ENCODE data around the gene TDG. TPM values are rescaled to one million over a fixed set of nuclear protein-coding genes. Genes with fewer than 3 reads are reported as not detected.

TDG gene
- total RNA-seq, 2 donors from 2014 or later, result 13.2 to 17.5 TPM

DNA sequence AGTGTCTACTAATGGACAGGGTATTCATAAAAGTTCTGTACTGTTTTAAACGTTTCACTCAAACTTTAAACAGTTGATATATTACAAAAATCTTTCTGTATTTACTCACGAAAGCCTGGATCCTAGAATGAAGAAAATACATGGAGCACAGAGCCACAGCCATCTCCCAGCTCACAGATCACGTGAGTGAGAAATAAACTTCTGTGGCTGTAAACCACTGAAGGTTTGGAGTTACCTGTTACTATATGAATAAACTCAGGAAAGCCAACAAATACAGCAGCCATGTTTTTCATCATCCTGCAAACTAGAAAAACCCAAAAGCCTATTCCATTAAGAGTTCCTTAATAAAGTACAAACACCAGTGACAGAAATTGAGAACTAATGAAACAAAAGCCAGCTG is 867 bp upstream of the TDG start:
- DNase-seq (no peak), ATAC-seq (no peak)
- intact Hi-C loops (cut with DNase I), result loop anchor here (10.0 kb wide), 1 partner anchor 140 kb away; no protein-coding TSS in a partner anchor
- Histone ChIP-seq H3K4me3 (peak overlapping the region; percentile 79), H3K27me3 (no peaks in the 10 kb centered on the region), H3K4me1 (peaks cover 47% of the 10 kb centered on the region), H3K36me3 (replicated peaks in 1 of 2; ENCODE audit: insufficient read depth in 1 of 2, low read depth in 2 of 2) (no peaks in the 10 kb centered on the region), H3K27ac (peak overlapping the region in 3 of 4 donors; percentile 85 to 94 (median 92)), H3K9me3 (no peaks in the 10 kb centered on the region)
- 7 to 10% methylated on average over 3 of the region's 3 CpGs for WGBS, 2 donors
- TF ChIP-seq, protein P1, sequence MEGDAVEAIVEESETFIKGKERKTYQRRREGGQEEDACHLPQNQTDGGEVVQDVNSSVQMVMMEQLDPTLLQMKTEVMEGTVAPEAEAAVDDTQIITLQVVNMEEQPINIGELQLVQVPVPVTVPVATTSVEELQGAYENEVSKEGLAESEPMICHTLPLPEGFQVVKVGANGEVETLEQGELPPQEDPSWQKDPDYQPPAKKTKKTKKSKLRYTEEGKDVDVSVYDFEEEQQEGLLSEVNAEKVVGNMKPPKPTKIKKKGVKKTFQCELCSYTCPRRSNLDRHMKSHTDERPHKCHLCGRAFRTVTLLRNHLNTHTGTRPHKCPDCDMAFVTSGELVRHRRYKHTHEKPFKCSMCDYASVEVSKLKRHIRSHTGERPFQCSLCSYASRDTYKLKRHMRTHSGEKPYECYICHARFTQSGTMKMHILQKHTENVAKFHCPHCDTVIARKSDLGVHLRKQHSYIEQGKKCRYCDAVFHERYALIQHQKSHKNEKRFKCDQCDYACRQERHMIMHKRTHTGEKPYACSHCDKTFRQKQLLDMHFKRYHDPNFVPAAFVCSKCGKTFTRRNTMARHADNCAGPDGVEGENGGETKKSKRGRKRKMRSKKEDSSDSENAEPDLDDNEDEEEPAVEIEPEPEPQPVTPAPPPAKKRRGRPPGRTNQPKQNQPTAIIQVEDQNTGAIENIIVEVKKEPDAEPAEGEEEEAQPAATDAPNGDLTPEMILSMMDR (IDR thresholded peaks at IDR 0.05), result no peak
- TF ChIP-seq POLR2A (IDR thresholded peaks at IDR 0.05), result no peak

DNA sequence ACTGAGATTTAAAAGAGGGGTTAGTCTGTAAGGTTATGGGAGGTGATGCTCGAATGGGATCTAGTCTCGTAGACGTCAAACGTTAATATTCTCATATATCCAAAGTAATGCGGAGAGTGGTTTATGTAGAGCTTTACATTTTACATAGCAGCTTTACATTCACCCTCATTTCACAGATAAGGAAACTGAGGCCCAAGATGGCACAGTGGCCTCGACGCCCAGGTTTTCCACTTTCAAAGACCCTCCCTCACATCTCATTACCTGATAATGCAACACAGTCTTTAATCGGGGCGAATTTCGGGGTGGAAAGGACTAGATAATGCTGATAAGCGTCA is 450 bp upstream of the TDG start:
- WGBS, 2 donors, result 0% methylated on average over 11 of the region's 11 CpGs
- intact Hi-C loops (cut with DNase I), result loop anchor here (10.0 kb wide), 1 partner anchor 140 kb away; no protein-coding TSS in a partner anchor
- no peak for ATAC-seq

DNA sequence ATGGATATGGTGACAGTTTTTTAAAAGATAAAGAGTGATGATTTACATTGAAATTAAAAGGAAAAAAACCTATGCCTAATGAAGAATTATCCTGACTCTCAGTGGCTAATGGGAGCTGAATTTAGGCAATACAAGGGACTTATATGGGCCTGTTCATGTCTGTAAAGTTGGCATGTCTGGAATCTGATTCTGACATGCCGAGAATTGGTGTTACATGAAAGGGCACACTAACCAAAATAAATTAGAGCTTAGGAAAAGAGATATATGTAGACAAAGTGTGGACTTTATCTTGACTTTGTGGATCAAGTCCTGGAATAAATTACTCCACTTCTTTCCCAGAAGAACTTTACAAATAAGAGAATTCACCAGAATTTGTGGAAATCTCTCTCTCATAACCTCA is 1.1 kb downstream of the TDG start:
- no peak for TF ChIP-seq POLR2A (IDR thresholded peaks at IDR 0.05)
- TF ChIP-seq, protein P1 (IDR thresholded peaks at IDR 0.05), result no peak
- Histone ChIP-seq H3K36me3 (replicated peaks in 1 of 2; ENCODE audit: insufficient read depth in 1 of 2, low read depth in 2 of 2) (no peaks in the 10 kb centered on the region), H3K4me3 (peak overlapping the region in 1 of 2 donors; percentile 79), H3K27me3 (no peaks in the 10 kb centered on the region), H3K4me1 (peaks cover 53% of the 10 kb centered on the region), H3K9me3 (no peaks in the 10 kb centered on the region), H3K27ac (peak overlapping the region in 3 of 4 donors; percentile 85 to 94 (median 92))
- DNase-seq (no peak), ATAC-seq (no peak)
- WGBS, 2 donors, result 13% methylated on average over 1 of the region's 1 CpG
- intact Hi-C loops (cut with DNase I), result loop anchor here (10.0 kb wide), 1 partner anchor 138 kb away; no protein-coding TSS in a partner anchor

More for the DNA sequence above, 450 bp upstream of the TDG start:
- no peaks in the 10 kb centered on the region for H3K9me3 ChIP-seq
- no peak for DNase-seq
- TF ChIP-seq, protein P1 (IDR thresholded peaks at IDR 0.05), result no peak
- TF ChIP-seq POLR2A (IDR thresholded peaks at IDR 0.05), result no peak
- no peaks in the 10 kb centered on the region for H3K36me3 ChIP-seq (replicated peaks in 1 of 2; ENCODE audit: insufficient read depth in 1 of 2, low read depth in 2 of 2)
- H3K4me1 ChIP-seq, result peaks cover 51% of the 10 kb centered on the region
- H3K27me3 ChIP-seq, result no peaks in the 10 kb centered on the region
- peak overlapping the region; percentile 79 for H3K4me3 ChIP-seq
- peak overlapping the region; percentile 85 to 94 (median 92) for H3K27ac ChIP-seq

DNA sequence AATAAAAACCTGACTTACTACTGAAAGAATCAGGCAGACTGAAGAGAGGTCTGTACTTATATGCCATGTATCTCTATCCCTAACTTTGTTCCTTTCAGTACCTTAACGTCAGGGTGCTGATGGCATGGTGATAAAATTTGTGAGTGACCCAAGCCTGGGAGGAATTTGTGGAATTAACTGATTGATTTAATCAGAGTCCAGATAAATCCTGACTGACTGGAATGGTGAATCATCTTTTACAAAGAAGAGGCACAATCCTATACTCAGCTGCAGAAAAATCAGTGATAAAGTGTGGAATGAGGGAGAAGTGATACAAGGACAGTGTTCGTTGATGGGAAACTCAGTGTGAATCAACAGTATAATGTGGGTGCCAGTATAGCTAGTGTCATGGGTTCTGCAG is 3.7 kb downstream of the TDG start:
- intact Hi-C loops (cut with DNase I), result loop anchor here (10.0 kb wide), 1 partner anchor 135 kb away; no protein-coding TSS in a partner anchor
- no peaks in the 10 kb centered on the region for H3K9me3 ChIP-seq
- H3K27ac ChIP-seq, result no peak overlapping the region
- no peaks in the 10 kb centered on the region for H3K27me3 ChIP-seq
- no peaks in the 10 kb centered on the region for H3K36me3 ChIP-seq (replicated peaks in 1 of 2; ENCODE audit: insufficient read depth in 1 of 2, low read depth in 2 of 2)
- peaks cover 48% of the 10 kb centered on the region for H3K4me1 ChIP-seq
- 43 to 49% methylated on average over 2 of the region's 2 CpGs for WGBS, 2 donors
- H3K4me3 ChIP-seq, result no peak overlapping the region
- no peak for ATAC-seq
- TF ChIP-seq POLR2A (IDR thresholded peaks at IDR 0.05), result no peak
- TF ChIP-seq, protein P1 (IDR thresholded peaks at IDR 0.05), result no peak
- DNase-seq, result no peak

DNA sequence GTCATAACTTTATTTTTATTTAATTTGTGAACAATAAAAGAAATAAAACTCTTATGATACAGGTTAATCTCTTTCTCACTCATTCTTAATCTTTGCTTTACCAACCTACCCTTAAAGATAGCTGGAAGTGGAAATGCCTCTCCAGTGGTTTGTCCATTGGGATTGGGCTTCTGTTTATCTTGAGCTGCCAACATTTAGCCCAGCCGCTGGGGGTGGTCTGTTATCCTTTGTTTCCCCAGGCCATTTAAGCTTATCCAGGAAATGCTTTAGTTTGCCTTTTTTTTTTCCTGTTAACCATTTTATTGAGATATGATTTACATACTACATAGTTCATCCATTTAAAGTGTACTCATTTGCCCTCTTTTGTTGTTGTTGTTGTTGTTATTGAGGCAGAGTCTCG is 8.2 kb downstream of the TDG start:
- no peak for TF ChIP-seq POLR2A (IDR thresholded peaks at IDR 0.05)
- TF ChIP-seq, protein P1 (IDR thresholded peaks at IDR 0.05), result no peak
- Histone ChIP-seq H3K4me3 (no peak overlapping the region), H3K27me3 (no peaks in the 10 kb centered on the region), H3K9me3 (no peaks in the 10 kb centered on the region), H3K4me1 (peaks cover 18% of the 10 kb centered on the region), H3K27ac (no peak overlapping the region), H3K36me3 (replicated peaks in 1 of 2; ENCODE audit: insufficient read depth in 1 of 2, low read depth in 2 of 2) (peaks cover 0 to 5% of the 10 kb centered on the region in 2 donors)
- WGBS, 2 donors, result 76 to 80% methylated on average over 2 of the region's 2 CpGs
- DNase-seq (no peak), ATAC-seq (no peak)
- intact Hi-C loops (cut with DNase I), result no loop called here
